Prostate gland (tissue), 2 donors: ENCODE measurements around the gene HS6ST3.

ENCODE experiments used
- CTCF ChIP-seq, 4 experiments: fragments of 200-600 bp in 2 of 4; fragments of 450-650 bp in 2 of 4; sonication (generic) in 2 of 4; IDR thresholded peaks; 1 replicate in 3 of 4; 2 replicates in 1 of 4; pipeline ENCODE4 v1.5.1; 2016 to 2019; ENCODE audit warnings: antibody characterized with exemption in 4 of 4, mild to moderate bottlenecking in 2 of 4, moderate library complexity in 2 of 4
- POLR2A ChIP-seq: fragments of 450-650 bp; IDR thresholded peaks from one replicate; pipeline ENCODE4 v1.6.1; 2016; ENCODE audit warnings: antibody characterized with exemption, mild to moderate bottlenecking

- TF ChIP-seq POLR2A (no peak), CTCF (IDR thresholded peaks at IDR 0.05) (no peak)
Observed at GRCh38 chr13:96796091-96796633, 706.3 kb downstream of the HS6ST3 start.
